Fibroblast of pulmonary artery (primary cell): ENCODE measurements around the gene SOX10.
"Not testable (repeated sequence)": the region's sequence is repeated elsewhere in the genome, so short reads cannot be mapped to it uniquely, and the experiment has no call there.

Source experiments
- DNase-seq: peaks from one replicate; pipeline ENCODE4 v3.0.0-alpha.2; 2010; ENCODE audit warnings: low read depth
- H3K4me3 ChIP-seq: replicated peaks from 2 replicates; pipeline ENCODE4 v1.5.1; 2011; ENCODE audit warnings: low read depth, mild to moderate bottlenecking, control low read depth, low read length, moderate library complexity
- TF ChIP-seq, protein P1 (sequence below): IDR thresholded peaks from 2 replicates; pipeline ENCODE4 v1.5.1; 2011; ENCODE audit warnings: mild to moderate bottlenecking, control low read depth, low read length, inconsistent platforms; ENCODE audit errors: missing control alignments

The SOX10 gene

DNA sequence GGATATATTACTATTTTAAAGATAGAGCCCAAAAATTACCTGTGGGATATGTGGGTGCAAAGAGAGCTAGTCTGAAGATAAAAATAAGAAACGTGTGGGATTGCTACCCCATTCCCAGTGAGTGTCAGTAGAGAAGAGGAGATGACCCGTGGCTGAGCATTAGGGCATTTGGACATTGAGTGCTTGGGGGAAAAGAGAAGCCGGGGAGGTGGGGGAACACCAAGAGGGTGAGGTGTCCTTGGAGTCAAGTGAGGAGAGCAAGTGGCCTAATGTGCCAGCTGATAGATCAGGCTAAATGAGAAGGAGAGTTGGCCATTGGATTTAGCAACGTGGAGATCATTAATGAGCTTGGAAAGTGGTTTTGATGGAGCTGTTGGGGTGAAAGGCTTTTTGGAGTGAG, 29.7 kb downstream of the SOX10 start:
- H3K4me3 ChIP-seq, result peak overlapping the region; percentile 99
- DNase-seq, result no peak
- TF ChIP-seq, protein P1, sequence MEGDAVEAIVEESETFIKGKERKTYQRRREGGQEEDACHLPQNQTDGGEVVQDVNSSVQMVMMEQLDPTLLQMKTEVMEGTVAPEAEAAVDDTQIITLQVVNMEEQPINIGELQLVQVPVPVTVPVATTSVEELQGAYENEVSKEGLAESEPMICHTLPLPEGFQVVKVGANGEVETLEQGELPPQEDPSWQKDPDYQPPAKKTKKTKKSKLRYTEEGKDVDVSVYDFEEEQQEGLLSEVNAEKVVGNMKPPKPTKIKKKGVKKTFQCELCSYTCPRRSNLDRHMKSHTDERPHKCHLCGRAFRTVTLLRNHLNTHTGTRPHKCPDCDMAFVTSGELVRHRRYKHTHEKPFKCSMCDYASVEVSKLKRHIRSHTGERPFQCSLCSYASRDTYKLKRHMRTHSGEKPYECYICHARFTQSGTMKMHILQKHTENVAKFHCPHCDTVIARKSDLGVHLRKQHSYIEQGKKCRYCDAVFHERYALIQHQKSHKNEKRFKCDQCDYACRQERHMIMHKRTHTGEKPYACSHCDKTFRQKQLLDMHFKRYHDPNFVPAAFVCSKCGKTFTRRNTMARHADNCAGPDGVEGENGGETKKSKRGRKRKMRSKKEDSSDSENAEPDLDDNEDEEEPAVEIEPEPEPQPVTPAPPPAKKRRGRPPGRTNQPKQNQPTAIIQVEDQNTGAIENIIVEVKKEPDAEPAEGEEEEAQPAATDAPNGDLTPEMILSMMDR, result no peak

DNA sequence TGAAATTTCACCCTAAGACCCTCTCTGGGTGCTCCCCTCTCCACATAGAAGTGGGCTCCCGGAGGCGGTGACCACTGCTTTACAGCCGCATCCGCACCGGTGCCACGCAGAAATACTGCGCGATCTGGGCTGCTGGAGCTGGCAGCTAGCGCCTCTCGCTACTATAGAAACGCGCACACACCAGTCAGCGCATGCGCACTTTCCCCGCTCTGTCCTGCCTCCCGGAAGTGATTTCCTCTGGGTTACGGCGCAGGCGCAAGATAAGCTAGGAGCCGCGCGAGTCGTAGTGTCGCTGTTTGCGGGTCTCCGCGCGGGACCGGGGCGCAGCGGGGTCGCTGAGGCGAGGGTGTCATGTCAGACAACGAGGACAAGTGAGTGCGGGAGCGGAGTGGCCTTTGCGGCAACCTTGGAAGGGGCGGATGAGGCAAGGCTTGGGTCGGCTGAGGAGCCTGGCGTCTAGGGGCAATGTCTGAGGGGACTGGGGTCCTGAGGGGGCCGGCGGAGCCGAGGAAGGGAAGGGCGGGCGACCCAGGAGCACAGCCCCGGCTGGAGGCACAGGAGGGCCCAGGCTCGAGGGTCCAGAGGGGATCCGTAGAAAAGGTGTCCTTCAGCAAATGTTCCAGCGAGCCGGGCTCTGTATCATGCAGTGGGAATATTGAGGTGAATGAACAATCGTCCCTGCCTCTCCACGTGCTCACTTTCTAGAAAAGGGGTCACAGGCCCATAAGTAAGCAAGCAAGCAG, 30.7 kb downstream of the SOX10 start, which contains the start of the genes C22orf23 and POLR2F:
C22orf23 (minus strand) TSS at position 165 of the 743 bp plus-strand sequence. CDS start 452 bp downstream, outside the sequence.
POLR2F (plus strand) TSS at position 263 of the 743 bp plus-strand sequence; CDS start at position 352, 89 bp downstream.
- TF ChIP-seq, protein P1, result no peak
- DNase-seq, result peak; percentile 96
- peak within 1 kb of the TSS; percentile 99 for H3K4me3 ChIP-seq

DNA sequence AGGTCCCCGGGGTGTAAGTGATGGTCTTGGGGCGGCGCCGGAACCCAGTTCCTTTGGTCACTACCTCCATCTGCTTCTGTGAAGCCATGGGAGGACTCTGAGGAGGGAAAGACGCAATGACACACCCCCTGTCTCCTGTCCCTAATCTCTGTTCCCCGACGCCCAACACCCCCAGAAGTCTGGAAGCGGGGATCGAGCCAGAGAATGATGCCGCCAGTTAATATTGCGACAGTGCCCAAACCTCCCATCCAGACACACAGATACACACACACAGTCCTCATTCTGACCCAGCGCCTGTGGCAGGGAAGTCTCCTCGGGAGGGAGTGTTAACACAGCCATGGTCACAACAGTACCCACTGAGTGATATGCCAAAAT, 31.3 kb downstream of the SOX10 start:
- TF ChIP-seq, protein P1, result no peak
- H3K4me3 ChIP-seq, result peak overlapping the region; percentile 99
- no peak for DNase-seq

DNA sequence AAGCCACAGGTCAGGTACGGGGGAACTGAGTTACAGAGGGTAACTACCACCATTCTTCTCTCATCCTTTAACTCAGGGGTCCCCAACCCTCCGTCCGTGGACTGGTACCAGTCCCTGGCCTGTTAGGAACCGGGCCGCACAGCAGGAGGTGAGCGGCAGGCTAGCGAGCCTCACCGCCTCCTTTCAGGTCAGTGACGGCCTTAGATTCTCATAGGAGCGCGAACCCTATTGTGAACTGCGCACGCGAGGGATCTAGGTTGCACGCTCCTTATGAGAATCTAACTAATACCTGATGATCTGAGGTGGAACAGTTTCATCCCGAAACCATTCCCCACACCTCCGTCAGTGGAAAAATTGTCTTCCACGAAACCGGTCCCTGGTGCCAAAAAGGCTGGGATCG, 31.7 kb downstream of the SOX10 start:
- DNase-seq, result not testable (repeated sequence)

DNA sequence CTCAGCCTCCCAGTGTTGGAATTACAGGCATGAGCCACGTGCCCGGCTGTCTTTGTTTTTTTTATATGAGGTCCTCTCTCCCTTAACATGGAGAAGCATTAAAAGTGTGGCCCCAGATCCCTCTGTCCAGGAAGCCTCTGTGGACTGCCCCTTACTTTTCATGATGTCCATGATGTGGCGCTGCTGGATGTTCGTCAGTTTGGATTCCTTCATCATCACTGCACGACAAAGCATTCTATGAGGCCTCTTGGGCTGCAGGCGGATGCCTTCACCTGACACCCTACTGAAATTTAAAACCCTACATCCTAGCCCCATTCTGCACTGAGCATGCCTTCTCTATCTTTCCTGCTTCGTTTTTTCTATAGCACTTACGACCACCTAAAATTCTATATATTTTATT, 33.0 kb downstream of the SOX10 start:
- no peak overlapping the region for H3K4me3 ChIP-seq
- TF ChIP-seq, protein P1, result no peak

More for the DNA sequence above, 31.7 kb downstream of the SOX10 start:
- H3K4me3 ChIP-seq, result peak overlapping the region; percentile 99

DNA sequence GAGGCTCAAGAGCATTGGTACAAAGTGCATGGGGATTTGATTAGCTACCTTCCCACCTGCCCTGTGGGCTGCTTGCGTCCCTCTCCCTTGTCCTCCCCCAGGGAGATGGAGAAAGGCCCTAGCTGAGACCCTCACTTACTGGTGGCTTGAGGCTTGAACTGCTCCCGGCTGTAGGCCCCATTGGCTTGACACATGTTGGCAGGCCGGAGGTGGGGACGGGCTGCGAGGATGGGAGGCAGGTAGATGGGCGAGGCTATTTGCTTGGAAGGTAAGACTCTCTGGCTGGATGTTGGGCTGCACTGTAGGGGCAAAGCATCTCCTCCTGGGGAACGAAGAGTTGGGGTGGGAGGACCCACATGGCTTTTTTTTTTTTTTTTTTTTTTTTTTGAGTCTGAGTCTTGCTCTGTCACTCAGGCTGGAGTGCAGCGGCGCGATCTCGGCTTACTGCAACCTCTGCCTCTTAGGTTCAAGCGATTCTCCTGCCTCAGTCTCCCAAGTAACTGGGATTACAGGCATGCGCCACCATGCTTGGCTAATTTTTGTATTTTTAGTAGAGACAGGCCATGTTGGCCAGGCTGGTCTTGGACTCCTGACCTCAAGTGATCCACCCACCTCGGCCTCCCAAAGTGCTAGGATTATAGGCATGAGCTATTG, 37.1 kb downstream of the SOX10 start:
- not testable (repeated sequence) for DNase-seq, H3K4me3 ChIP-seq

More for the DNA sequence above, 33.0 kb downstream of the SOX10 start:
- DNase-seq, result peak; percentile 25

DNA sequence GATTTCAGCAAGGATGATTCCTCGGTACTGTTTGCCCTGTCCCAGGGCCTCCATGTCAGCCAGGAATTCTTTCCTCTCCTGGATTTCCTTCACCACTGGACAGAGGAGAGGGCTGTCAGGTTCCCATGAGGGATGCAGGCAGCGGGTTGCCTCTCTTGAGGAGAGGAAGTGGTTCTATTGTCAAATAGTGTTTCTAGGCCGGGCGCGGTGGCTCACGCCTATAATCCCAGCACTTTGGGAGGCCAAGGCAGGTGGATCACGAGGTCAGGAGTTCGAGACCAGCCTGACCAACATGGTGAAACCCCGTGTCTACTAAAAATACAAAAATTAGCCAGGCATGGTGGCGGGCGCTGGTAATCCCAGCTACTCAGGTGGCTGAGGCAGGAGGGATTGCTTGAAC, 39.9 kb downstream of the SOX10 start:
- not testable (repeated sequence) for DNase-seq, H3K4me3 ChIP-seq

DNA sequence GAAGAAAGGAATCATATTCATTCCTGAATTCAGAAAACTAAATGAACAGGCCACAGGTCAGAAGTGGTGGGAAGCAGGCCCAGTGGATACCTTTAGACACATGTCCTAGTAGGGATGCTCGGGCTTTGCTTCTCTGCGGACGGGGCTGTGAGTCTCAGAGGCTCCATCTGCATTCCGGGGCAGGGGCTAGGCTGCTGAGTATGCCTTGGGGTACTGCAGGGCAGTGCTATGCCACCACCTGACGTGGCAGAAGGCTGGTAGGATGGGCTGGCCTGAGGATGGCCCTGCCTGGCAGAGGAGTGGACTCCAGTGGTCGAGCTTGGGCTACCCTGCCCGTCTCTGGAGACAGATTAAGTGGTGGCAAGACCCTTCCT, 40.5 kb downstream of the SOX10 start:
- DNase-seq, result no peak
- no peak overlapping the region for H3K4me3 ChIP-seq
- TF ChIP-seq, protein P1, result no peak
